CD1c-positive myeloid dendritic cell (primary cell): ENCODE measurements around the gene CDC42EP3.
A peak's percentile ranks its signal among the peaks of the same experiment; 100 is the strongest.

Source experiments
- DNase-seq: peaks from one replicate; pipeline ENCODE4 v3.0.0-alpha.2; 2016; ENCODE audit errors: extremely low spot score

CDC42EP3 gene

DNA sequence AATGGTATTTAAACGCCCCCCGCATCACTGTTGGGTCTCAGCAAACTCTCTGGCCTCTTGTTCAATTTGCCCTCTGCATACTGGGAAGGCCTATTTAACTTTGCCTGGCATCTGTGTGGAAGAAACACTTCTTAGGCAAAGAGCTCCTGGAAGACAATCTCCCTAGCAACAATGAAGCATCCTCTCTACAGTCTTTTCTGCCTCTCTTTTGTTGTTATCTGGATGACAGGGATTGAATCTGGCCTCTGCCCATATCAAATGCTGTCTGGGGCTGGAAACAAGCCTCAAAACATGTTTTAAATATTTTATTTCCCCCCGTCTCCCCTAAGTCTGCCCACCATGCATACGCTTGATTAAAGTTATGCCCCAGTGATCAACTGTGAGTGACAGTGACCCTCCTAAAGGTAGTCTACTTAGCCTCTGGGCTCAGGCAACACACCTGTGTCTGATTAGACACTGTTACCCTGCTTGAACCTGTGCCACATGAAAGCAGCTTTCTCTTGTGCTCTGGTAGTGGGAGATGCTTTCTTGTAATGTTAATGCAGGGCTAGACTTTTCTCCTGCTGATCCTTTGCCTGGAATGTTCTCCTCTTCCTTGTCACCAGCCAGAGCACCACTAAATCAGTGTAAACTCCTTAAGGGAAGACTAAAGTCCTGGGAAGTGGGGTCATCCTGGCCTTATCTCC lies 34.9 kb downstream of the CDC42EP3 start:
- no peak for DNase-seq

DNA sequence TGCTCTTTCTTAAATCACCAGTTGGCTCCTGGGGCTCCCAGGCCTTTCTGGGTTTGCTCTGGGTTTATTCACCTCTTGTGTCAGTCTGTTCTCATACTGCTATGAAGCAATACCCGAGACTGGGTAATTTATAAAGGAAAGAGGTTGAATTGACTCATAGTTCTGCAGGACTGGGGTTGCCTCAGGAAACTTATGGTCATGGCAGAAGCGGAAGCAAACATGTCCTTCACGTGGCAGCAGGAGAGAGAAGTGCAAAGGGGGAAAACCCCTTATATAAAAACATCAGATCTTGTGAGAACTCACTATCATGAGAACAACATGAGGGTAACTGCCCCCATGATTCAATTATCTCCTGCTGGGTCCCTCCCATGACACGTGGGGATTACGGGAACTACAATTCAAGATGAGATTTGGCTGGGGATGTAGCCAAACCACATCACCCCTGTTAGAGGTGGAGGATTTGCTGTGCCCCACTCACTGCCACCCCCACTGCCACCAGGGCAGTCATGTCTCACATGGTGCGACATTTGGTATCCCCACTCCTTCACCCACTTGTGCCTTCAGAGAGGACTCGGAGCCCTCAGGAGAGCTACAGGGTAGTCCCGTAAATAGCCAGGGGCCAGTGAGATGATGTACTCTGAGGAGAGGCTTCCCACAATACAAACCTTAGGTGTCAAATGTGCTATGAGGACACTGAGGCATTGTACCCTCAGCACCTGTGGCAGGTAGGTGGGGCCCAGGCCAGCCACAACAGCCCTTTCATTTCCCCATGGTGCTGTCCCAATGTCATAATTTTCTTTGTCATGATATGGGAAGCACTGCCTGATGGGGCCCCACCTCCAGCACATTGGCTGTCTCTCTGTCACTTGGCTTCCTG lies 35.7 kb downstream of the CDC42EP3 start:
- DNase-seq: peak; percentile 94

DNA sequence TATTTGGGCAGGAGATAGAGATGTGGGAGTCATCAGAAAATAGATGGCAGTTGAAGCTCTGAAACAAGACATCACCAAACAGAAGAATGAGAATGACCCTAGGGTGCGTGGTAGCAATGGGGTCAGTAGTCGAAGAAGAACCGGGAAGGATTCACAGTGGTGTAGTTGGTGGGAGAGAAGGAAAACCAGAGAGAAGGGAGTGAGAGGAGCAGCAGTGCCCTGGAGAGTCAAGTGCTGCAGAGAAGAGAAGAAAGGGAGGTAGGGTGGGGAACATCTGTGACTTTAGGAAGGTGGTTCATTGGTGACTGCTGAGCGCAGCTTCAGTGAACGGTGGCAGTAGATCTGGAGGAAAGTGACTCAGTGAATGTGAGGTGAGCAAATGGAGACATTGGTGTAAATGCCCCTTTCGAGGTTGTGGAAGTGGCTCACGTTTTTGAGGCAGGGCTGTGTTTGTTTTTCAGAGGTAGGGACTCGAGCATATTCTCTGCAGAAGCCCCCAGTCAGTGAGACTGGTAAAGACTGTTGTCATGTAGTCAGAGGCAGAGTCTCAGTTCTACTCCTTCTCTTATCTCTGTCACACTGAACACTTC lies 36.4 kb downstream of the CDC42EP3 start:
- DNase-seq: no peak

- DNase-seq: no peak
These were observed 37.6 kb downstream of the CDC42EP3 start for GRCh38 chr2:37633845-37634244.

GRCh38 chr2:37633234-37633633 lies 38.2 kb downstream of the CDC42EP3 start:
- no peak for DNase-seq

- no peak for DNase-seq
These were observed 39.1 kb downstream of the CDC42EP3 start for GRCh38 chr2:37632310-37632709.

DNA sequence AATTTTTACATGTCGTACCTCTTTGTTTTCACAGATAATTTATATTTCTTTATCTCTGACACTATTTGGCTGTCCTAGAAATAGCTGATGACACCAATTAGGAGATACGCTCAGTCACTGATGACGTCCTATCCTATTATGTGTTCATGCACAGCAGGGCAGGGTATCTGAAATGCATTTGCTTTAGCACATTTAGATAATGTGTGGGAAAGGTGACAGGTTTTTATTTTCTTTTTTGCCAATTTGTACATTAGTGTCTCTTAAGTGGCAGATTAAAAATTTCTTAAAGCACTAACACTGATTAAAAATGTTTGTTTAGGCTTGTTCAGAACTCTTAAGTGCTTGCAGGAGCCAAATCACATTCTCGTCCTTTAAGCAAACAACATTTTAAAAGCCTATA lies 39.7 kb downstream of the CDC42EP3 start:
- DNase-seq: no peak

GRCh38 chr2:37631292-37631691 lies 40.1 kb downstream of the CDC42EP3 start:
- DNase-seq: no peak

- DNase-seq: no peak
These were observed 40.7 kb downstream of the CDC42EP3 start for GRCh38 chr2:37630776-37631175.

DNA sequence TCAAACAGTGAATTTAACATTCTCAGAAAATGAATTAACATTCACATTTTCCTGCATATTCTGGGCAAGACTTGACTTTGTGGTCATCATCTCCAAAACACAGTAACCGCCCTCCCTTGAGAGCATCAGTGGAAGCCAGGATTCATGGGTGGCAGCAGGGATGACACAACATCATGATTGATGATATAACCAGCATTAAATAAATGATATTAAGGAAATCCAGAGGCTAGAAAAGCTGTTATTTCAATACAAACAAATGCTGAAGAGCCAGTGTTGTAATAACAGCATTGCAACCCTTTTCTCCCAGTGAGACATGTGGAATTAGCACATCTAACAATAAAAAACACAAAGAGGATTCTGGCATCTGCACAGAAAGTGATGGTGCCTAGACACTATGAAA lies 41.1 kb downstream of the CDC42EP3 start:
- DNase-seq: no peak

GRCh38 chr2:37629529-37629928 lies 41.9 kb downstream of the CDC42EP3 start:
- DNase-seq: no peak

DNA sequence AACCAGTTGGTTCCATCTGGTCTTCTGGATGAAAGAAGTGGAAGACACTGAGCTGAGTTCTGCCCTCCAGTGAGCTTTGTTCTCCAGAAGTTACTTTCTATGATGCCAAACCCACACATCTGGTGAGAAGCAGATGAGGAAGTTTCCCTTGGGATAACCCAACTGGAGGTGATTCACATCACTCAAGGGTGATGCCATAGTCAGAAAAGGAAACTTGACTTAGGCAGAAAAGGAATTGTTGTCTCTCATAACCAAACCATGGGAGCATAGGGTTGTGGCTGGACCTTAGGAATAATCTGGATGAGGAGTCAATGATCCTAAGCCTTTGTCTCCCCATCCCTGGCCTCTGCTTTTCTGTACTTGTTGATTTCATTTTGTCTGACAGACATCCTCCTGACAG lies 43.7 kb downstream of the CDC42EP3 start:
- peak; percentile 87 for DNase-seq

GRCh38 chr2:37625796-37626571 lies 45.5 kb downstream of the CDC42EP3 start:
- DNase-seq: peak; percentile 71

GRCh38 chr2:37625156-37625555 lies 46.3 kb downstream of the CDC42EP3 start:
- no peak for DNase-seq

GRCh38 chr2:37623971-37624900 lies 47.2 kb downstream of the CDC42EP3 start:
- DNase-seq: peak; percentile 85

- peak; percentile 57 for DNase-seq
These were observed 48.0 kb downstream of the CDC42EP3 start for GRCh38 chr2:37623406-37623805.

DNA sequence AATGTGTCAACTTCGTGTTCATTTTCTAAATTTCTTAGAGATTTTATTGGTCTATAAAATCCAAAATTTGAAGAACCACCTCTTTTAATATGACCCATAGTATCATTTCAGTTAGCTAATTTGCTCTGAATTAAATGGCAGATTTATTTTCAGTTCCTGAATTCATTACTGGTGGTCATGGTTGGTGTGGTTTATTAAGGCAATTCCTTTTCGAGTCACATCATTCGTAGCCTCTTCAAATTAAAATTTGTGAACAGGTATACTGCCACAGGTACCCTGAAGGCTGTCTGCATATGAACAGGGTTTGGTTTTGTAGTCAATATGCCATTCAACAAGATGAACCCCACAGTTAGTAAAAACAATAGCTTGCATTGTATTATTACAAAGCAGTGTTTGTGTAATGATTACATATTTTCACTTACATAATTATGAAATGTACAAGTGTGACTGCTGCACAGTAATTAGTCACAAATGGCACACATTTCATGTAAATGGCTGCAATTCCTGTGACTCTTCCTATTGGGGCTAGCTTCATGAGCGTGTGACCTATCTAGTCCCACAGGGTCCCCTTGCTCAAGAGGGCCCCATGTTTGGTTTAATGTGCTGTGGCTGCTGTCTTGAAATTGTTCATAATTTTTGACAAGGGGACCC lies 48.9 kb downstream of the CDC42EP3 start:
- DNase-seq: peak; percentile 41

DNA sequence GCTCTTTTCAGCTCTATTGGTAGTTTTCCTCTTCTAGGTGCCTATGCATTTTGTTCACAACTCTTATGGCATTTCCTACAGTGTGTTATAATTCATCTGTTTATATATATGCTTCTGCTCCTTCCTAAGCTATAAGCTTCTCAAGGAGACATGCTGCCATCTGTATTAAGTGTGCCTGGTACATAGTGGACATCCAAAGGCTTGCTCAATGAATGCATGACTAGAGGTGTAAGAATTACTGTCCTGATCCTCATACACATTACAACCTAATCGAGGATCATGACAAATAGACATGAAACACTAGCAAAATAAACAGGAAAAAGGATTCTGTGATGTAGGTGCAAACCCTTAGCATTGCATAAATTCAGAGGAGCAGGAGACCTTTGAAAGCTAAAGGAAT lies 50.2 kb downstream of the CDC42EP3 start:
- no peak for DNase-seq

- peak; percentile 31 for DNase-seq
These were observed 51.5 kb downstream of the CDC42EP3 start for GRCh38 chr2:37619959-37620300.

DNA sequence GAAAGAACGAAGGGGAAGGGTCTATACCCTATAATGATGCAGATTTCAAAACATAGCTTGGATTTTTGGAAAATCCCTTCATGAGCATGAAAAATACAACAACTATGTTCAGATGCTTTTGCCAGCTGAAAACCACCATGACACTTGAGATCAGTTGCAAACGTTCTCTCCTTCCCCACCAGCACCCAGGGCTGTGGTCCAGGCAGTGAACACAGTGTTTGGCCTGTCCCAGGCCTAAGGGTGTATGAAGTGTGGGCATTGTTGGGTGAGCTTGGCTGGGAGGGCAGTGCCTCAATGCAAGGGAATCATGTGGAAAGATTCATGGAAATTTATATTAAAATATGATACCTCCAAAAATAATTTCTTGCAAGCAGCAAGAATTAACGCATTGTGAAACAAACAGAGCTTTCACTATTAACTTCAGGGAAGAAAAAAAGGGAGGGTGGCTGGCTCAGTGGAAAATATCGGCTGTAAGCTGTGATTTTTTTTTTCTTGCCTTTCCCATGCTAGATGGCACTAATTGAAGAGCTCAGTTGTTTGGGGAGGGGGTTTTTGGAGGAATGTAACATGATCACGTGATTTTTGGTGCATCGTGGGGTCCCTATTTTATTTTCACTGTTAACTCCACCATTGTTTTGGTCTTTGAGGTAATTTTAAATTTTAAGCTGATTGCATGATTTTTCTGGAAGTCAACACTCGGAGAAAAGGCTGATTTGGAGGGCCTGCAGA lies 52.0 kb downstream of the CDC42EP3 start:
- DNase-seq: no peak
